Measurements from ENCODE around the gene NMRK2. TPM values are rescaled to one million over a fixed set of nuclear protein-coding genes. Genes with fewer than 3 reads are reported as not detected.

The NMRK2 gene
- total and polyA plus RNA-seq, 2 of the 13 experiments (the other 11 are each of a cell fraction or from before 2014, with no cell fraction given): not detected

DNA sequence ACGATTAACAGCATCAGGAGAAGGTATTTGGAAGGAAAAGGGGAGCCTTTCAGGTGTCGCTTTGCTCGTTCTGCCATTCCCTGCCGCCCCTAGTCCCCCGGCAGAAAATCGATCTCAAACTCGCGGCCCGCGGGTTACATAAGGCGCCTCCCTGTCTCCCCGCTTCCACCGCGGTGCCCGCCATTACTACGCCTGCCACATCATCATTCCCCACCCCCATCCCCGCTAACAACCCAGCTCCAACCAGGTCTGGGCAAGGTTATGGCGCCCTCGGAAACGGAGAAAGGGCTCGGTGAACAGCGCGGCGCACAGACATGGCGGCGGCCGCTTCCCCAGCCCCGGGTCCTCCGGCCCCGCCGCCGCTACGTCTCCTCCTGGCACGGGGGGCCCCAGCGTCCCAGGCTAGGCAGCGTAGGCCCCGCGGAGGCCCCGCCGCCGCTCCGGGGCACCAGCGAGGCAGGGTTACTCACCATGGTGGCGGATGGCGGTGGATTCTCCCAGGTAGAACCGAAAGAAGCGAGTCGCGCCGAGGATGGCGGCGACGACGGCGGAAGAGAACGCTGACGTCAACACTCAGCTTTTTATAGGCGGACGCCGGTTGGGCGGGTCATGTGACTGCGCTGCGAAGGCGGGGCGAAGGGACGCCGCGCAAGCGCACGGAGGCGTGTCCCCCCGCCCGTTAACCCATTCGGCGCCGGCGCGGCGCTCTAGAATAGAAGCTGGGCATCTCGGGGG lies 52.2 kb downstream of the NMRK2 start, which contains the start of gene EEF2 (continued):
- TF ChIP-seq, protein P1, sequence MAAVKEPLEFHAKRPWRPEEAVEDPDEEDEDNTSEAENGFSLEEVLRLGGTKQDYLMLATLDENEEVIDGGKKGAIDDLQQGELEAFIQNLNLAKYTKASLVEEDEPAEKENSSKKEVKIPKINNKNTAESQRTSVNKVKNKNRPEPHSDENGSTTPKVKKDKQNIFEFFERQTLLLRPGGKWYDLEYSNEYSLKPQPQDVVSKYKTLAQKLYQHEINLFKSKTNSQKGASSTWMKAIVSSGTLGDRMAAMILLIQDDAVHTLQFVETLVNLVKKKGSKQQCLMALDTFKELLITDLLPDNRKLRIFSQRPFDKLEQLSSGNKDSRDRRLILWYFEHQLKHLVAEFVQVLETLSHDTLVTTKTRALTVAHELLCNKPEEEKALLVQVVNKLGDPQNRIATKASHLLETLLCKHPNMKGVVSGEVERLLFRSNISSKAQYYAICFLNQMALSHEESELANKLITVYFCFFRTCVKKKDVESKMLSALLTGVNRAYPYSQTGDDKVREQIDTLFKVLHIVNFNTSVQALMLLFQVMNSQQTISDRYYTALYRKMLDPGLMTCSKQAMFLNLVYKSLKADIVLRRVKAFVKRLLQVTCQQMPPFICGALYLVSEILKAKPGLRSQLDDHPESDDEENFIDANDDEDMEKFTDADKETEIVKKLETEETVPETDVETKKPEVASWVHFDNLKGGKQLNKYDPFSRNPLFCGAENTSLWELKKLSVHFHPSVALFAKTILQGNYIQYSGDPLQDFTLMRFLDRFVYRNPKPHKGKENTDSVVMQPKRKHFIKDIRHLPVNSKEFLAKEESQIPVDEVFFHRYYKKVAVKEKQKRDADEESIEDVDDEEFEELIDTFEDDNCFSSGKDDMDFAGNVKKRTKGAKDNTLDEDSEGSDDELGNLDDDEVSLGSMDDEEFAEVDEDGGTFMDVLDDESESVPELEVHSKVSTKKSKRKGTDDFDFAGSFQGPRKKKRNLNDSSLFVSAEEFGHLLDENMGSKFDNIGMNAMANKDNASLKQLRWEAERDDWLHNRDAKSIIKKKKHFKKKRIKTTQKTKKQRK (IDR thresholded peaks at IDR 0.05; ENCODE audit: low read length): no peak
- TF ChIP-seq, protein P2, sequence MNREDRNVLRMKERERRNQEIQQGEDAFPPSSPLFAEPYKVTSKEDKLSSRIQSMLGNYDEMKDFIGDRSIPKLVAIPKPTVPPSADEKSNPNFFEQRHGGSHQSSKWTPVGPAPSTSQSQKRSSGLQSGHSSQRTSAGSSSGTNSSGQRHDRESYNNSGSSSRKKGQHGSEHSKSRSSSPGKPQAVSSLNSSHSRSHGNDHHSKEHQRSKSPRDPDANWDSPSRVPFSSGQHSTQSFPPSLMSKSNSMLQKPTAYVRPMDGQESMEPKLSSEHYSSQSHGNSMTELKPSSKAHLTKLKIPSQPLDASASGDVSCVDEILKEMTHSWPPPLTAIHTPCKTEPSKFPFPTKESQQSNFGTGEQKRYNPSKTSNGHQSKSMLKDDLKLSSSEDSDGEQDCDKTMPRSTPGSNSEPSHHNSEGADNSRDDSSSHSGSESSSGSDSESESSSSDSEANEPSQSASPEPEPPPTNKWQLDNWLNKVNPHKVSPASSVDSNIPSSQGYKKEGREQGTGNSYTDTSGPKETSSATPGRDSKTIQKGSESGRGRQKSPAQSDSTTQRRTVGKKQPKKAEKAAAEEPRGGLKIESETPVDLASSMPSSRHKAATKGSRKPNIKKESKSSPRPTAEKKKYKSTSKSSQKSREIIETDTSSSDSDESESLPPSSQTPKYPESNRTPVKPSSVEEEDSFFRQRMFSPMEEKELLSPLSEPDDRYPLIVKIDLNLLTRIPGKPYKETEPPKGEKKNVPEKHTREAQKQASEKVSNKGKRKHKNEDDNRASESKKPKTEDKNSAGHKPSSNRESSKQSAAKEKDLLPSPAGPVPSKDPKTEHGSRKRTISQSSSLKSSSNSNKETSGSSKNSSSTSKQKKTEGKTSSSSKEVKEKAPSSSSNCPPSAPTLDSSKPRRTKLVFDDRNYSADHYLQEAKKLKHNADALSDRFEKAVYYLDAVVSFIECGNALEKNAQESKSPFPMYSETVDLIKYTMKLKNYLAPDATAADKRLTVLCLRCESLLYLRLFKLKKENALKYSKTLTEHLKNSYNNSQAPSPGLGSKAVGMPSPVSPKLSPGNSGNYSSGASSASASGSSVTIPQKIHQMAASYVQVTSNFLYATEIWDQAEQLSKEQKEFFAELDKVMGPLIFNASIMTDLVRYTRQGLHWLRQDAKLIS (CRISPR knock-in tag; IDR thresholded peaks at IDR 0.05): peak; percentile 90
- TF ChIP-seq MZF1 (CRISPR knock-in tag; IDR thresholded peaks at IDR 0.05; ENCODE audit: borderline replicate concordance) (no peak), TAF15 (IDR thresholded peaks at IDR 0.05; ENCODE audit: low read depth, low read length, poor library complexity, severe bottlenecking) (no peak), PPARG (CRISPR knock-in tag; conservative IDR thresholded peaks at IDR 0.05) (peak; percentile 65; the same call in 1 of the 2 replicates), HOXA3 (CRISPR knock-in tag; IDR thresholded peaks at IDR 0.05) (peak; percentile 93), RAD51 (IDR thresholded peaks at IDR 0.05; ENCODE audit: borderline replicate concordance) (peak; percentile 84; the same call in 1 of the 2 replicates), NKX3-1 (CRISPR knock-in tag; IDR thresholded peaks at IDR 0.05) (peak; percentile 82; the same call in 1 of the 2 replicates), CCAR2 (optimal IDR thresholded peaks at IDR 0.05; ENCODE audit: low read depth, low read length) (no peak), YEATS4 (CRISPR knock-in tag; IDR thresholded peaks at IDR 0.05; ENCODE audit: borderline replicate concordance) (peak; percentile 95), ZBTB42 (CRISPR knock-in tag; IDR thresholded peaks at IDR 0.05) (peak; percentile 90), SAFB2 (CRISPR knock-in tag; IDR thresholded peaks at IDR 0.05; ENCODE audit: borderline replicate concordance, low read depth) (0 out of 2 replicates have a peak, but pooled peaks have one; percentile 65), ARID2 (CRISPR knock-in tag; IDR thresholded peaks at IDR 0.05; ENCODE audit: borderline replicate concordance) (peak; percentile 56; the same call in 1 of the 2 replicates), SRSF9 (IDR thresholded peaks at IDR 0.05; ENCODE audit: borderline replicate concordance, insufficient read depth, low read depth, low read length, poor library complexity, severe bottlenecking) (no peak), ZZZ3 (CRISPR knock-in tag; IDR thresholded peaks at IDR 0.05; ENCODE audit: borderline replicate concordance) (peak; percentile 93; the same call in 1 of the 2 replicates), MAF1 (CRISPR knock-in tag; IDR thresholded peaks at IDR 0.05; ENCODE audit: borderline replicate concordance) (0 out of 2 replicates have a peak, but pooled peaks have one; percentile 79)
- TF ChIP-seq, protein P3, sequence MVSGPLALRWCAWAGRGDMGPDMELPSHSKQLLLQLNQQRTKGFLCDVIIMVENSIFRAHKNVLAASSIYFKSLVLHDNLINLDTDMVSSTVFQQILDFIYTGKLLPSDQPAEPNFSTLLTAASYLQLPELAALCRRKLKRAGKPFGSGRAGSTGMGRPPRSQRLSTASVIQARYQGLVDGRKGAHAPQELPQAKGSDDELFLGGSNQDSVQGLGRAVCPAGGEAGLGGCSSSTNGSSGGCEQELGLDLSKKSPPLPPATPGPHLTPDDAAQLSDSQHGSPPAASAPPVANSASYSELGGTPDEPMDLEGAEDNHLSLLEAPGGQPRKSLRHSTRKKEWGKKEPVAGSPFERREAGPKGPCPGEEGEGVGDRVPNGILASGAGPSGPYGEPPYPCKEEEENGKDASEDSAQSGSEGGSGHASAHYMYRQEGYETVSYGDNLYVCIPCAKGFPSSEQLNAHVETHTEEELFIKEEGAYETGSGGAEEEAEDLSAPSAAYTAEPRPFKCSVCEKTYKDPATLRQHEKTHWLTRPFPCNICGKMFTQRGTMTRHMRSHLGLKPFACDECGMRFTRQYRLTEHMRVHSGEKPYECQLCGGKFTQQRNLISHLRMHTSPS (CRISPR knock-in tag; IDR thresholded peaks at IDR 0.05; ENCODE audit: low read depth): 0 out of 2 replicates have a peak, but pooled peaks have one; percentile 6
- TF ChIP-seq, protein P4, sequence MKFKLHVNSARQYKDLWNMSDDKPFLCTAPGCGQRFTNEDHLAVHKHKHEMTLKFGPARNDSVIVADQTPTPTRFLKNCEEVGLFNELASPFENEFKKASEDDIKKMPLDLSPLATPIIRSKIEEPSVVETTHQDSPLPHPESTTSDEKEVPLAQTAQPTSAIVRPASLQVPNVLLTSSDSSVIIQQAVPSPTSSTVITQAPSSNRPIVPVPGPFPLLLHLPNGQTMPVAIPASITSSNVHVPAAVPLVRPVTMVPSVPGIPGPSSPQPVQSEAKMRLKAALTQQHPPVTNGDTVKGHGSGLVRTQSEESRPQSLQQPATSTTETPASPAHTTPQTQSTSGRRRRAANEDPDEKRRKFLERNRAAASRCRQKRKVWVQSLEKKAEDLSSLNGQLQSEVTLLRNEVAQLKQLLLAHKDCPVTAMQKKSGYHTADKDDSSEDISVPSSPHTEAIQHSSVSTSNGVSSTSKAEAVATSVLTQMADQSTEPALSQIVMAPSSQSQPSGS (CRISPR knock-in tag; IDR thresholded peaks at IDR 0.05): peak; percentile 99
